TTC549 (cell line): ENCODE data around the gene CPA5.
A peak's percentile ranks its signal among the peaks of the same experiment; 100 is the strongest.

Experiments
- FAIRE-seq: peaks from 2 replicates; lab custom pipeline; 2012; peaks lifted over from hg19 to GRCh38; lab: Jason Lieb, UNC

The CPA5 gene

DNA sequence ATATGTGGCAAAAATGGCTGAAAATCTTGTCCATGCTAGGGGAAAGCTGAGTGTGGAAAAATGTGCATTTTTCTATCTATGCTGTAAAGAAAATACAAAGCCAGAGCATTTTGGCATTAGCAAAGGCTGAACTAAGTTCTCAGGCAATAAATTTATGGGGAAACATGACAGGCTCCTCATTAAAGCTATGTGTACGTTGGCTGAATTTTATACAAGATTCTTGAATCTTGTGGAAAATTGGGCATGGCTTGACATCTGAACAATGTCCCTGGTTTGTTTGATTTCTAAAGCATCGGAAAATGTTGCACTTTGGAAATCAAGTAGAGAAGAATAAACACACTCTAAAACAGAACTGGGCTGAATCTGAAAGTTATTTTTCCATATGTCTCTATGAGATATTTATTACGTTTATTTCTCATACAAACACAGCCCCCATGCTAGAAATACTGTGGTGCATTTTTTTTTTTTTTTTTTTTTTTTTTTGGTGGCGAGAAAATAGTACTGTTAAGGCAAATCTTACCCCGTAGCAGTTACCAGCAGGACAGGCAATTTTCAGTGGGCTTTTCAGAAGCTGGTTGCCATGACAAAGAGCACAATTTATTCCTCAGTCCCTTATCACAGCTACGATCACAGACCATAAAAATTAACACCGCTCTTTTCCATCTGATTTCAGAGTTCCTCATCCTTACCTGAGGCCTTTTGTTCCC, 52.6 kb downstream of the CPA5 start:
- FAIRE-seq: peak; percentile 79

DNA sequence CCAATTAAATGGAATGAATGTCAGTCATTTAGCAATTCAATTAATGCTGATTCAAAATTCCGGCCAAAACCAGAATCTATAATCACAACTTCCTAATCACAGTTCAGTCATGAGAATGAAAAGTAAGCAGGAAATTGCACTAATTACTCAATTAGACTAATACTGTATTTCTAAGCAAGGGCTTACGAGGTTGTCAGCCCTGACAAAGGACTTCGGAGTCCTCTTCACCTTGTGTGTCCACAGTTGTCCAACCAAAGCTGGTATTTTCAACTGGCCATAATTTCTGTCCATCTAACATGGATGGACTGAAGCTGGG, 53.1 kb downstream of the CPA5 start:
- FAIRE-seq: no peak

DNA sequence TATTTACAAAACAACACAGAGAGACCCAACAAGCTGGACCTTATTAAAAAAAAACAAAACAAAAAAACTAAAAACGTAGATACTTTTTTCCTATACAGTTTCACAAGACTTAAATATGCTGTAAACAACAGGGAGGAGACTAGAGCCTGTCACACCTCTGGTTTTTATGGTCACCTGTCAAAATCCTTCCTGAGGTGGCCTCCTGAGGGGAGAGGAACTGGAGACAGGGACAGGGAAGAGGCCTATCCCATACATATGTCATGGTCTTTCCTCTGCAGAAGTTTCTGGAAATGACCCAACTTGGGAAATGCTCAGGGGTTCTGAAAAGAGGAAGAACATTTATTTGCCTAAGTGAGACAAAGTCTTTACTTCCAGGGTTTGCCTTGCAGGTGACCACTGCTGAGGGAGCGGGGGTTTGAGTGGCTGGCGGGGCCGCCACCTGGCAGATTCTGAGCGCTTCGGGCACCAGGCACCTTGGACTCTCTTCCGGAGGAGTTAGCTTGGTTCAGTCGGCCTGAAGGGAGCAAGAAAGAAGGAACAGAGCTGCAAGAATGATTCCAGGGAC, 54.0 kb downstream of the CPA5 start:
- FAIRE-seq: no peak

DNA sequence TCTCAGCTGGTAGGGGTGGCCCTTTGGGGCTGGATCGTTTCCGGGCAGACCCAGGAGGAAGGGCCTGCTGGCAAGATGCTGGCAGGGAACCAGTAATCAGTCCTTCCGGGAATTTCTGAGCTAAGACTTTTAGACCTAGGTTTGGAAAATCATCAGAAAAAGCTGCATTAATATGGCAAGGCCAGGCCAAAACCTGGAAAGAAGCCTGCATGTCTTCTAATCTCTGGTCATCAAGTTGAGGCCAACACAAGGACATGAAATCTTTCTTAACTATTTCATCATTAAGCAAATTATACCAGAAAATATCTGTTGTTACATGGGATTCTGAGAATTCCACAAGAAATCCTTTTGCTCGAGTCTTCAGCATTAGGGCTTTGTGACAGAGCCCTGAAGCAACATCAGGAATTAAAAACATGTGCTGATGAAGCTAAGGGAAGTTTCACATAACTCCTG, 55.5 kb downstream of the CPA5 start:
- FAIRE-seq: no peak

DNA sequence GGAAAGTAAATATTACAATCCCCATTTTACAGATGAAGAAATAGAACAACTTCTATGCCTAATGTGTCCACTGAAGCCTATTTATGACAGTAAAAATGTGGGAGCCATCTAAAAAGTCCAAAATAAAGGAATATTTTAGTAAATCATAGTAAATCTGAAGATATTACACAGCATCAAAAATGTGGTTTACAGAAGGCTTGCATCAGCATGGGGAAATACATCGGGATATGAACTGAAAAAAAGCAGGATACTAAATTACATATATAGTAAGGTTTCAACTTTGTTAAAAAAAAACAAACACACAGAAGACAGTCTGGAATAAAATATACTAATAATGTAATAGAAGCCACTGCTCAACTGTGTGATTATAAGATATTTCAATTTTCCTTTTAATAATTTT, 56.5 kb downstream of the CPA5 start:
- FAIRE-seq: no peak

DNA sequence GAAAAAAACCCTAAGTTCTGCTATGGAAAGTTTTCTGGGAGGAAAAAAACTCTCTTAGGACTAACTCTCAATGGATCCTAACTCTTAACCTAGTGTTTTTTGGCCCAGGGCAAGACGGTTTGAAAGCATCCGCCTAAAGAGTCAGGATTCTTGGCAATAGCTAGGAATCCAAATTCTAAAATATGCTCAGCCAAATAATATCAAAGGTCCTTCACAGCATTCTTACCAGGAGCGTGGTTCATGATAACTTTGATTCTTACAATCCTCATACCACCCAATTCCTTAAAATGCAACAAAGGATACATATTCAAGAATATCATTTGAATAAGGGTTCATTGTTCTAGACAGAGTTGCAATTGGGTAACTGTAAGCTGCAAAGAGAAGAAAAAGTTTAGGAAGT, 57.0 kb downstream of the CPA5 start:
- FAIRE-seq: no peak

DNA sequence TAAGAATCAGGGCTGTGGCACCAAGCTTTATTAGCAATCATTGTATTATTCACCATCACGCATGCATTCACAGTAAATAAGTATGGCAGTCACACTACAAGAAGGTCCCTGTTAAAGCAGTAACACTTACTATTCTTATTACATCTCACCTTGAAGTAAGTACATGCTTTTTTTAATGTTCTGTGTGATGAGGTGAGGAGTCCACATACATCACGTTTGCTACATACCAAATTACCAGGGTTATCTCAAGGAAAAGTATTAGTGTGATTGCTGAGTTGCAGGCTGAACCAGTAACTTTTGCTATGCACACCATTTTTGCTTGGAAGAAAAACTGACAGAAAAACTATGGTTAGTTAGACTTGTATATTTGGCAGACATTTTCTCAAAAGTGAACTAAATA, 60.4 kb downstream of the CPA5 start:
- FAIRE-seq: no peak

DNA sequence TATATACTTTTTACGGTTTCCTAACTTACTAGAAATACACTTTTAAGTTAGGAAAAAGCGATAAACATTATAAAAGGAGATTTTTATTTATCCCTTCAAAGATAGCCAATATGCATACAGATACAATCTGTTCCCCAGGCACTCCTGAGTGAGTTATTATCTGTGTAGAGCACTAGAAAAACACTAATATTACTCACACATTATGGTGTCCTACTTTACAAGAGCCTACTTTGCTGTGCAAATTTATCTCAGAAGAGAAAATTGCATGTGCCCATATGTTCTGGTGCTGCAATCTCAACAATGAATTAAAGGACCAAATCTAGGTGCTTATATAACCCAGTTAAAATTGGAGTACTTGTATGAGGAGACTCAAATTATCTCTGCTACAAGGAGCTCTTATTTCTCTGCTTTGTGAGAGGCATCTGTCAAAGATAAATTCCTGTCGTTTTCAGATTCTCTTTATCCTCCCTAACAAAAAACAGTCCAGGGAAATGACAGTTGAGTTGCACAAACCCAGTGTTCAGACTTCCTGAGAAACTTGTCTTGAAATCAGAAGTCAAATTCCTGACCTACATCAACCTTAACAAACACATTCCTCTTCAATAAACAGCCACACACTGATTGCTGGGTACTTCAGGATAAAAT, 64.6 kb downstream of the CPA5 start:
- FAIRE-seq: peak; percentile 99

DNA sequence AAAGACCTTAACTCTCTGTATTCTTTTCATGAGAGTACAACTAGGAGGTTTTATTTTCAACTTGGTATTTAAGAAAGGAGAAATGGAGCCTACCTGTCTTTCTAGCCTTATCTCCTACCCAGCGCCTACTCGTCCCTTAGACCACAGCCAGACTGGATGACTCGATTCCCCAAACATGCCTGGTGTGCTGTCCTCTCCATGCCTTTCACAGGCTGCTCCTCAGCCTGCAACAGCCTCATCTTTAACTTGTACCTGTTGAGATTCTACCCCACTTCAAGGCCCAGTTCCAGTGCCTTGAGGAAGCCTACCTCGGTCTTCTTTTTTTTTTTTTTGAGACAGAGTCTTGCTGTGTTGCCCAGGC, 65.1 kb downstream of the CPA5 start:
- no peak for FAIRE-seq

DNA sequence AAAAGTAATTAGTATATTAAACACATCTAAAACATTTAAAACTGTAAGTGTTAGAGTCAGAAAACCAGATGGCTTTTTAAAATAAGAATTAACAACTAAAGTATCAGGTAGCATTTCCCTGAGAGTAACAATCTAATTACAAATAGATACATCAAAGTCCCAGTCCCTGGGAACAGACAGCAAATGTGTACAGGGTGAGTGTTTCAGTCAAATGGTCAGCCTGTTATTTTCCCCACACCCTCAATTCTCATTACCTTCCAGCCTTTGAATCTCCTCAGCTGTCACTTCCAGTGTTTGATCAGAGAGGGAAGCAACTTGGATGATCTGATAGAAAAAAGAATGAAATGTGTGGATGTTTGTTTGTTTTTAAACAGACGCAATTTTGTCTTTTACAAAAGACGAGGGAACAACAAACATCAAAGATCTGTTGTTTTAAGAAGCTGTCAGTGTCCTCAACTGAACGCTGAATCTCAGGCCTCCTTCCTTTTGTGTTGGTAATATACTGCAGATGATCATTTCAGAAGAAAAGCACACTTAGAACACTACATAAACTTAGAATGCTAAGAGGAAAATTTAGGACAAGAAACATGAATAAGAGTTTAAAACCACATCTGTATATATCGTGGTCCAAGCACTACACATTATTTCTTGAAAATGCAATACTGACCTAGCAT, 66.4 kb downstream of the CPA5 start:
- FAIRE-seq: peak; percentile 97

DNA sequence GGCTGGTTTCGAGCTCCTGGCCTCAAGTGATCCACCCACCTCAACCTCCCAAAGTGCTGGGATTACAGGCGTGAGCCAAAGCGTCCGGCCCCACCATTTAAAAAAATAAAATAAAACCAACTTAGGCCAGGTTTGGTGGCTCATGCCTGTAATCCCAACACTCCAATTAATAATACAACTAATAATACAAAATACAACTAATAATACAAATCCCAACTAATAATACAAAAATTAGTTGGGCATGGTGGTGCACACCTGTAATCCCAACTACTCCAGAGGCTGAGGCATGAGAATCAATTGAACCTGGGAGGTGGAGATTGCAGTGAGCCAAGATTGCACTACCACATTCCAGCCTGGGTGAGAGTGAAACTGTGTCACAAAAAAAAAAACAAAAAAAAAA, 68.6 kb downstream of the CPA5 start:
- no peak for FAIRE-seq

DNA sequence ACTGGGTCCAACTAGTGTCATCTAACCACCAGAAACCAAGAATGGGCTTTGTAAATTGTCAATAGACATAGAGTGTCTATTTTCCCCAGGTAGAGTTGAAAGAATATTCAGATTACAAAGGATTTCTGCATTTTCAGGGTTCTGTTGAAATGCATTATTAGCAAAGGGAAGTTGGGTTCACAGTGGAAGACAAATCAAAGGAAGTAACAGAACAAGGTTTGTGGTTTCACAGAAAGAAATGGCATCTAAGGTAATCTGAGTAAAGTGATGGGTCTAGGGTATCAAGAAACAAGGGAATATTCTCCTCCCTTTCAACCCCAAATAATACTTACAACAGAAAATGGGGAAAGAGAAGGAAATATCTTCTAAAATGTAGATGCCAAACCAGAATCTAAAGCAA, 70.4 kb downstream of the CPA5 start:
- FAIRE-seq: no peak

DNA sequence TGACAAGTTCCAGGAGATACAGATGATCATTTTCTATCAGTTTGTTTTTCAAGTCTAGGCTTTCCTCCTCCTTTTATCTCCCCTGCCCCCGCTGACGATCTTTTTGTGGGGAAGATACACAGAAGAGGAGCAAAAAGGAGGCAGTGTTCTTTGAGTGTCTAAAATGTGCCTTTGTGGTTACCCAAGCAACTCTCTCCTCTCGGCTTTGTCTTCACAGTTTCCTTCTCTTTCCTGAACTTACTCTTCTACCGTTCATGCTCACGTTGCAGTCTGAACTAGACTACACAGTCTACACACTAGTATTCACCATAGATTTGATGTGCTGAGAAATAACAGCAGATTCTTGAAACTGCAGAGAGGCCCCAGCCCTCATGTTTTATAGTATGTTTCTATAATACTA, 72.6 kb downstream of the CPA5 start:
- no peak for FAIRE-seq

DNA sequence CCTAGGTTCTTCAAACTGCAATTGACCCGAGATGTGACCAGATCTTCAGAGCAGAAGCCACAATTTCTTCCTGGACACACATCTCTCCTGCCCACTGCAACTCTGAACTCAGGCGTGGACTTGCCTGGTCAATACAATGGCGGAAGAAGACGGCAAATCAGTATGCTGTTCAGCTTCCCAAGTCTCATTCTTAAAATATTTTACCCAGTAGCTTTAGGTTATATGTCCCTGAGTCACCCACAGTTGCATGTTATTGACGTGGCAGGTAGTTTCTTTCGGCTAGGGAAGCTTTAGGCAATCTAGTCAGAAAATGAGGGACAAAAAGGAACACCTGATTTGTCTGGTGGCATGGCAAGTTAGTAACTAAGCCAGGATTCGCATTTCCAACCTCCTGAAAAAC, 73.7 kb downstream of the CPA5 start:
- no peak for FAIRE-seq
